K562 (cell line): Measurements from ENCODE around the gene HEATR3. TPM values are rescaled to one million over a fixed set of nuclear protein-coding genes. Genes with fewer than 3 reads are reported as not detected.

Source experiments
- BCOR ChIP-seq: fragments of 450-650 bp; IDR thresholded peaks from 2 replicates; pipeline ENCODE4 v1.6.1; 2016
- BRD4 ChIP-seq: fragments of 200-600 bp; sonication (generic); IDR thresholded peaks from 2 replicates; pipeline ENCODE4 v1.6.1; 2017; ENCODE audit warnings: inconsistent platforms
- BRF1 ChIP-seq: IDR thresholded peaks from 3 replicates; pipeline ENCODE4 v1.6.1; 2011; ENCODE audit warnings: borderline replicate concordance, mild to moderate bottlenecking; ENCODE audit not compliant: insufficient read length; ENCODE audit errors: extremely low read depth
- DACH1 ChIP-seq: fragments of 450-650 bp; IDR thresholded peaks from 2 replicates; pipeline ENCODE4 v1.6.1; 2018; ENCODE audit not compliant: partially characterized antibody
- EP400 ChIP-seq: fragments of 450-650 bp; IDR thresholded peaks from 2 replicates; pipeline ENCODE4 v1.6.1; 2017; ENCODE audit warnings: antibody characterized with exemption, mild to moderate bottlenecking, moderate library complexity
- ESRRA ChIP-seq: fragments of 450-650 bp; IDR thresholded peaks from 2 replicates; pipeline ENCODE4 v1.6.1; 2014; ENCODE audit warnings: low read depth, mild to moderate bottlenecking, moderate library complexity, borderline replicate concordance
- GMEB1 ChIP-seq: fragments of 250-450 bp; sonication (Bioruptor Pico); IDR thresholded peaks from 2 replicates; pipeline ENCODE4 v1.4.0; 2020; ENCODE audit warnings: mild to moderate bottlenecking
- HDAC8 ChIP-seq: fragments of 450-650 bp; IDR thresholded peaks from 2 replicates; pipeline ENCODE4 v1.6.1; 2016; ENCODE audit warnings: mild to moderate bottlenecking, missing genetic modification characterization, moderate library complexity, missing compliant biosample characterization
- HMG20B ChIP-seq: fragments of 250-450 bp; sonication (Bioruptor Pico); IDR thresholded peaks from 2 replicates; pipeline ENCODE4 v1.5.0; 2021; ENCODE audit warnings: mild to moderate bottlenecking
- KAT7 ChIP-seq: sonication (generic); formaldehyde crosslinking; IDR thresholded peaks from 2 replicates; pipeline ENCODE4 v1.8.0; 2022; ENCODE audit warnings: missing genetic modification reagents, mild to moderate bottlenecking, borderline replicate concordance
- MBD1 ChIP-seq: fragments of 250-450 bp; sonication (Bioruptor Pico); IDR thresholded peaks from 2 replicates; pipeline ENCODE4 v1.8.0; 2022; ENCODE audit warnings: inconsistent platforms
- MXI1 ChIP-seq: IDR thresholded peaks from 2 replicates; pipeline ENCODE4 v1.6.1; 2011; ENCODE audit warnings: low read depth, mild to moderate bottlenecking, improper control_type of control experiment, low read length
- MYNN ChIP-seq, 2 experiments: sonication (generic); formaldehyde crosslinking in 1 of 2; IDR thresholded peaks; 2 replicates each; pipeline versions ENCODE4 v1.5.0 to v1.6.1; 2016 to 2020; ENCODE audit warnings: antibody characterized with exemption in 1 of 2, missing genetic modification reagents in 1 of 2
- NFIX ChIP-seq: fragments of 250-450 bp; sonication (Bioruptor Pico); IDR thresholded peaks from 2 replicates; pipeline ENCODE4 v1.4.0; 2020; ENCODE audit warnings: low read depth, mild to moderate bottlenecking, moderate library complexity
- SAP30 ChIP-seq: fragments of 200-600 bp; sonication (generic); IDR thresholded peaks from 2 replicates; pipeline ENCODE4 v1.6.1; 2012; ENCODE audit warnings: borderline replicate concordance, low read depth, mild to moderate bottlenecking, moderate library complexity, low read length, control low read depth, inconsistent platforms; ENCODE audit not compliant: insufficient read depth, poor library complexity, severe bottlenecking
- SRSF1 ChIP-seq: fragments of 200-400 bp; formaldehyde crosslinking; IDR thresholded peaks from 2 replicates; pipeline ENCODE4 v1.6.1; 2017; ENCODE audit warnings: mild to moderate bottlenecking, low read depth, low read length, moderate library complexity
- STAT5A ChIP-seq: IDR thresholded peaks from 2 replicates; pipeline ENCODE4 v1.6.1; 2012; ENCODE audit warnings: low read length, inconsistent platforms, borderline replicate concordance
- ZBTB12 ChIP-seq: fragments of 250-450 bp; sonication (Bioruptor Pico); IDR thresholded peaks from 2 replicates; pipeline ENCODE4 v1.4.0; 2020
- ZNF197 ChIP-seq: fragments of 200-800 bp; sonication (Bioruptor generic); IDR thresholded peaks from 2 replicates; pipeline ENCODE4 v1.6.1; 2016; ENCODE audit warnings: low read depth, missing genetic modification characterization, missing compliant biosample characterization
- ZNF592 ChIP-seq: fragments of 450-650 bp; IDR thresholded peaks from 2 replicates; pipeline ENCODE4 v1.6.1; 2017; ENCODE audit warnings: antibody characterized with exemption, mild to moderate bottlenecking
- ZNF77 ChIP-seq: fragments of 250-450 bp; sonication (Bioruptor Pico); IDR thresholded peaks from 2 replicates; pipeline ENCODE4 v1.5.0; 2020
- polyA plus RNA-seq, 8 experiments: library from polyadenylated mRNA; depleted of rRNA in 4 of 8; stranded (reverse) in 5 of 8; unstranded in 3 of 8; fragments of >200 nt; fragmentation: Nextera tagmentation in 2 of 8; fragmentation: Illumina TruSeq in 1 of 8; extraction: Ambion mirVana in 2 of 8; extraction: Trizol in 1 of 8; gene quantifications; 2 replicates each; pipeline versions ENCODE4 v1.2.1 to v1.2.3, GENCODE V29; 2011 to 2014; ENCODE audit warnings: inconsistent platforms in 1 of 8, missing spikeins in 1 of 8
- total RNA-seq, 7 experiments: library from RNA; depleted of rRNA in 6 of 7; stranded (reverse); fragments of >200 nt in 6 of 7; fragmentation: Illumina TruSeq in 2 of 7; extraction: Trizol in 2 of 7; gene quantifications; 2 replicates each; pipeline versions ENCODE4 v1.2.1 to v1.2.3, GENCODE V29; 2011 to 2021; ENCODE audit warnings: low replicate concordance in 1 of 7

The HEATR3 gene
- total and polyA plus RNA-seq, 9 of the 15 experiments (the other 6 are each of a cell fraction or from before 2014, with no cell fraction given): 1.7 to 30.2 (median 18.8) TPM

GRCh38 chr16:50152351-50152806 lies 86.6 kb downstream of the HEATR3 start (continued):
- TF ChIP-seq NFIX (CRISPR knock-in tag): no peak
- TF ChIP-seq KAT7 (CRISPR knock-in tag): no peak
- TF ChIP-seq BRF1: no peak
- TF ChIP-seq SRSF1: no peak
- peak; percentile 49; the same call in 1 of the 2 replicates for TF ChIP-seq ZNF592
- TF ChIP-seq EP400: no peak
- no peak for TF ChIP-seq HMG20B
- TF ChIP-seq ESRRA: no peak
- peak; percentile 12; the same call in 1 of the 2 replicates for TF ChIP-seq HDAC8 (tag)
- TF ChIP-seq MXI1: peak; percentile 24; the same call in 1 of the 2 replicates
- TF ChIP-seq SAP30: peak; percentile 52
- no peak for TF ChIP-seq STAT5A
- no peak for TF ChIP-seq ZNF77
- TF ChIP-seq MBD1 (CRISPR knock-in tag): no peak
- TF ChIP-seq BCOR: no peak
- no peak for TF ChIP-seq GMEB1
- peak; percentile 40; the same call in 1 of the 2 replicates for TF ChIP-seq BRD4
- no peak for TF ChIP-seq ZNF197
- no peak for TF ChIP-seq MYNN (IDR thresholded peaks at IDR 0.05)
- TF ChIP-seq MYNN (CRISPR knock-in tag; IDR thresholded peaks at IDR 0.05): no peak
- no peak for TF ChIP-seq ZBTB12
- TF ChIP-seq DACH1: no peak
